Calu3 (cell line): ENCODE results near the gene MYO5A. TPM values are rescaled to one million over a fixed set of nuclear protein-coding genes. Genes with fewer than 3 reads are reported as not detected.

ENCODE experiments used
- BruUV-seq: library from RNA; stranded (reverse); fragments of 400-500 nt; replicated peaks from 2 replicates; lab custom pipeline; 2021; lab: Mats Ljungman, UMichigan
- CTCF ChIA-PET: fragments of 300-600 bp; sonication (Branson Sonifier 250); formaldehyde crosslinking; loops from one replicate; lab custom pipeline; 2022; ENCODE audit warnings: antibody characterized with exemption; lab: Charles Lee
- DNase-seq: peaks from one replicate; pipeline ENCODE4 v3.0.0; 2022
- H3K27ac Mint-ChIP-seq: one replicate; pipeline ENCODE4 v1.8.0; 2022; ENCODE audit warnings: mixed read lengths; ENCODE audit not compliant: unreplicated experiment
- H3K27me3 Mint-ChIP-seq: one replicate; pipeline ENCODE4 v1.8.0; 2022; ENCODE audit warnings: mixed read lengths; ENCODE audit not compliant: unreplicated experiment
- H3K36me3 Mint-ChIP-seq: one replicate; pipeline ENCODE4 v1.8.0; 2022; ENCODE audit warnings: mild to moderate bottlenecking, moderate library complexity, mixed read lengths; ENCODE audit not compliant: insufficient read depth, unreplicated experiment
- H3K4me1 Mint-ChIP-seq: one replicate; pipeline ENCODE4 v1.8.0; 2022; ENCODE audit warnings: mild to moderate bottlenecking, low read depth, mixed read lengths; ENCODE audit not compliant: unreplicated experiment
- H3K4me3 Mint-ChIP-seq: one replicate; pipeline ENCODE4 v1.8.0; 2022; ENCODE audit warnings: mild to moderate bottlenecking, low read depth, moderate library complexity, mixed read lengths; ENCODE audit not compliant: unreplicated experiment
- H3K9me3 Mint-ChIP-seq: one replicate; pipeline ENCODE4 v1.8.0; 2022; ENCODE audit warnings: low read depth, mixed read lengths; ENCODE audit not compliant: unreplicated experiment
- CTCF ChIP-seq: fragments of 200-600 bp; IDR thresholded peaks from one replicate; pipeline ENCODE4 v1.8.0; 2022; ENCODE audit warnings: antibody characterized with exemption; ENCODE audit not compliant: unreplicated experiment
- intact Hi-C: fragments of 100-400 bp; cut with micrococcal nuclease; formaldehyde crosslinking; loops from one replicate; pipeline ENCODE4 v1.10.0; 2022; ENCODE audit not compliant: unreplicated experiment
- total RNA-seq: library from RNA; stranded (reverse); gene quantifications from 2 replicates; pipeline ENCODE4 v1.2.3, GENCODE V29; 2022

The MYO5A gene
- total RNA-seq, 1 experiment from 2014 or later, result 6.1 TPM

DNA sequence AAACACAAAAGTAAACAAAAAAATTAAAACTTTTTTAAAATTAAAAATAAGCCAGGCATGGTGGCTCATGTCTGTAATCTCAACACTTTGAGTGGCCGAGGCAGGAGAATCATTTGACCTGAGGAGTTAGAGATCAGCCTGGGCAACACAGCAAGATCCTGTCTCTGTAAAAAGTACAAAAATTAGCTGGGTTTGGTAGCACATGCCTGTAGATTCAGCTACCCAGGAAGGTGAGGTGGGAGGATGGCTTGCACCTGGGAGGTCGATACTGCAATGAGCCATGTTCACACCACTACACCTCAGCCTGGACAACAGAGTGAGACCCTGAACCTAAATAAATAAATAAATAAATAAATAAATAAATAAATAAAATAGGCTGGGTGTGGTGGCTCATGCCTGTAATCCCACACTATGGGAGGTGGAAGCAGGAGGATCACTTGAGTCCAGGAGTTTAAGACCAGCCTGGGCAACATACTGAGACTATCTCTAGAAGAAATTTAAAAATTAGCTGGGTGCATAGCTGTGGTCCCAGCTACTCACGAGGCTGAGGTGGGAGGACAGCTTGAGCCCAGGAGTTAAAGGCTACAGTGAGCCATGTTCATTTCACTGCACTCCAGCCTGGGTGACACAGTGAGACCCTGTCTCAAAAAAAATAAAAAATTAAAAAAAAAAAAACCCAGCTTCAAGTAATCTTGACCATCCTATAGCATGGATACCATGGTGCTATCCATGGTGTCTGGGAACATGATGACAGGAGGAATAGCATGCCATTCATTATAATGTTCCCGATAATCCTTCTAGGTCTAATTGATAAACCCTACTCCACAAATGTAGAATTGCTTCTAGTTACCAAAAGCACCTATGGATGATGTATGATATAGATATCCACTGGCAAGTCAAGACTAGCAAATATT is 4.2 kb downstream of the MYO5A start:
- DNase-seq, result no peak
- Mint-ChIP-seq H3K9me3 (no peaks in the 10 kb centered on the region), H3K4me1 (peaks cover under 1% of the 10 kb centered on the region), H3K27me3 (peaks cover 3% of the 10 kb centered on the region), H3K27ac (no peak overlapping the region), H3K4me3 (no peak overlapping the region), H3K36me3 (peaks cover 5% of the 10 kb centered on the region)
- intact Hi-C loops, result loop anchor here (10.0 kb wide), 1 partner anchor 270 kb away; no protein-coding TSS in a partner anchor
- no TSS peak for BruUV-seq
- CTCF ChIA-PET, result interaction anchor here (0.6 kb wide), 1 partner anchor 1035 kb away, joined by 3 read pairs; no protein-coding TSS in a partner anchor
- TF ChIP-seq CTCF, result no peak

DNA sequence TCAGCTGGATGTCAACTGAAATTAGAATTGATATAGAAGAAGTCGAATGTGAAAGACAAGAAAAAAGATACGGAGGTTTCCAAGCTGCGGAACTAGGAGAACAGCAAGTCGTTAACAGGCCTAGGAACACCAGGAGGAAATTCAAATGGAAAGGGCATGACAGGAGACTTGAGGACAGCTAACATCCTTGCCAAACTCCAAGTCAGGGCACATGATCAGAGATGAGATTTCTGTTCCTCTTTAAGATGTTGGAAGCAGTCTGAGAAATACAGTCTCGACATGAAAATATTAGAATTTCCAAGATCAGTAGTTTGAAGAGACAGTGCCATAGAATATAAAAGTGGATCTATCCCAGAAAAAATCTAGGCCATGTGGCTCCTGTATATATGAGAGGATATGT is 5.0 kb downstream of the MYO5A start:
- no peaks in the 10 kb centered on the region for H3K27me3 Mint-ChIP-seq
- no TSS peak for BruUV-seq
- no peak for DNase-seq
- no peak for TF ChIP-seq CTCF
- no peak overlapping the region for H3K27ac Mint-ChIP-seq
- no peaks in the 10 kb centered on the region for H3K4me1 Mint-ChIP-seq
- CTCF ChIA-PET, result no interaction called here
- H3K36me3 Mint-ChIP-seq, result peaks cover 5% of the 10 kb centered on the region
- no peak overlapping the region for H3K4me3 Mint-ChIP-seq
- H3K9me3 Mint-ChIP-seq, result no peaks in the 10 kb centered on the region
- intact Hi-C loops, result loop anchor here (10.0 kb wide), 1 partner anchor 269 kb away; no protein-coding TSS in a partner anchor

DNA sequence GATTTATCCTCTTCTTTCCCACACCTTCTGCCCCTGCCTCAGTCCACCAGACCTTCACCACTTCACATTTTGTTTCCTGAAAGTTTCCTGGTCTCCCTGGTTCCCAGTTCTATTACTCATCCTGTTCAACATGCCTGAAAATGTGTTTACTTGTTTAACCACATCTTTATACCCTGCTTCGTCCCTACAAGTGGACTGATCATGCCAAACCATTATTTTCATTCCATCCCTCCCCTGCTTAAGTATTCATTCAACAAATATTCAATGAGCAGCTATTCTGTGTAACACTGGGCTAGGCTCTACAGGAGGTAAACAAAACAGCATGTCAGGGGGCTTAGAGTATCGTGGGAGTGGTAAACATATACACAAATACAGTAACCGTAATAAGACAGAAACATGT is 5.5 kb downstream of the MYO5A start:
- CTCF ChIA-PET, result no interaction called here
- Mint-ChIP-seq H3K27ac (no peak overlapping the region), H3K4me3 (no peak overlapping the region), H3K27me3 (no peaks in the 10 kb centered on the region), H3K36me3 (peaks cover 4% of the 10 kb centered on the region), H3K4me1 (no peaks in the 10 kb centered on the region), H3K9me3 (no peaks in the 10 kb centered on the region)
- TF ChIP-seq CTCF, result no peak
- DNase-seq, result no peak
- no TSS peak for BruUV-seq
- intact Hi-C loops, result loop anchor here (10.0 kb wide), 1 partner anchor 268 kb away; no protein-coding TSS in a partner anchor

GRCh38 chr15:52521682-52522081 is 7.0 kb downstream of the MYO5A start:
- no peaks in the 10 kb centered on the region for H3K36me3 Mint-ChIP-seq
- CTCF ChIA-PET, result no interaction called here

More at GRCh38 chr15:52521682-52522081, 7.0 kb downstream of the MYO5A start:
- H3K4me3 Mint-ChIP-seq, result no peak overlapping the region
- H3K27ac Mint-ChIP-seq, result no peak overlapping the region
- H3K27me3 Mint-ChIP-seq, result no peaks in the 10 kb centered on the region
- intact Hi-C loops, result loop anchor here (10.0 kb wide), 1 partner anchor 267 kb away; no protein-coding TSS in a partner anchor
- H3K9me3 Mint-ChIP-seq, result no peaks in the 10 kb centered on the region
- no TSS peak for BruUV-seq
- H3K4me1 Mint-ChIP-seq, result no peaks in the 10 kb centered on the region
- TF ChIP-seq CTCF, result no peak
- DNase-seq, result no peak
